DMS153 (cell line): Measurements from ENCODE around the gene MUC5AC.
A peak's percentile ranks its signal among the peaks of the same experiment; 100 is the strongest.
"Not testable (repeated sequence)": the region's sequence is repeated elsewhere in the genome, so short reads cannot be mapped to it uniquely, and the experiment has no call there.

Experiments used
- DNase-seq: peaks from one replicate; lab custom pipeline; 2025; lab: John Stamatoyannopoulos, UW

Gene MUC5AC

DNA sequence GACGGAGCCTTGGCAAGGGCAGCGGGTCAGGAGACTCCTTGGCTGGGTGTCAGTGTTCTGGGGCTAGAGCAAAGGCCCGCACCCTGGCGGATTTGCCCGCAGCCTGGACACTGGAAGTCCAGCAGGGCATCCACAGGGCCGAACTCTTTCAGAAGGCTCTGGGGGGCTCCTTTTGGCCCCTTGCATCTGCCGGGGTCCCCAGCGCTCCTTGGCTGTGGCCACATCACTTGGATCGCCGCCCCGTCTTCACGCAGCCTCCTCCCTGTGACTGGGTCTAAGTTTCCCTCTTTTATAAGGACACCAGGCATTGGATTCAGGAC is 20.0 kb downstream of the MUC5AC start:
- DNase-seq, result no peak

DNA sequence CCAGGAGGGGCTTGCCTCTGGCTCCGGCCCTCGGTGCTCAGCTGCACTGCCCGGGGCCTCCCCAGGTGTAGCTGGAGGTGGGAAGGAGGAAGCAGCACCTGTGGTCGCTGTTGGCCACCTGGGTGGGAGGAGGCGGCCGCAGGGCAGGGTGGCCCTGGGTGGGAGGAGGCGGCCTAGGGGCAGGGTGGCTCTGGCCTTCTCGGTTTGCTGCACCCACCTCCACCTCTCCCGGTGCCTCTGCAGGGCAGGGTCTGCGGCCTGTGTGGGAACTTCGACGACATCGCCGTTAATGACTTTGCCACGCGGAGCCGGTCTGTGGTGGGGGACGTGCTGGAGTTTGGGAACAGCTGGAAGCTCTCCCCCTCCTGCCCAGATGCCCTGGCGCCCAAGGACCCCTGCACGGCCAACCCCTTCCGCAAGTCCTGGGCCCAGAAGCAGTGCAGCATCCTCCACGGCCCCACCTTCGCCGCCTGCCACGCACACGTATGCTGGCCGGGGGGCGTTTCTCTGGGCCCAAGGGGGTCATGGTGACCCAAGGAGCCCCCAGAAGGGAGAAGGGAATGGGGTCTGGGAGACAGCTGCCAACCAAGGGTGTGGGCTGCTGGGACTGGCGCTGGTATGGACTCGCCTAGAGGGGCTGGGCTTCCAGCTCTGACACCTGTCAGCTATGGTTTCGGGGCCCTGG is 20.6 kb downstream of the MUC5AC start:
- DNase-seq, result no peak

DNA sequence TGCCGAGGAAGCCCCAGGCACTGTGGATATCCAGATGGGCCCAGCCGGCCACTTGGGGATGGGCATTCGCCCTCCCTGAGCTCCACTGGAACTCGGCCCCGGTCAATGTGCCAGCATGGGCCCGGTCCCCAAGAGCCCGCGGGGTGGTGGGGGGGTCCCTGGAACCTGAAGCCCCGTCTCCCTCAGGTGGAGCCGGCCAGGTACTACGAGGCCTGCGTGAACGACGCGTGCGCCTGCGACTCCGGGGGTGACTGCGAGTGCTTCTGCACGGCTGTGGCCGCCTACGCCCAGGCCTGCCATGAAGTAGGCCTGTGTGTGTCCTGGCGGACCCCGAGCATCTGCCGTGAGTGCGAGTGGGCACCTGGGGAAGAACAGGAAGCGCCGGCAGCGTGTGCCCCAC is 21.2 kb downstream of the MUC5AC start:
- DNase-seq, result no peak

GRCh38 chr11:1179641-1180040 is 21.9 kb downstream of the MUC5AC start:
- no peak for DNase-seq

GRCh38 chr11:1180171-1180570 is 22.4 kb downstream of the MUC5AC start:
- no peak for DNase-seq

- no peak for DNase-seq
Observed at GRCh38 chr11:1180947-1181391, 23.2 kb downstream of the MUC5AC start.

DNA sequence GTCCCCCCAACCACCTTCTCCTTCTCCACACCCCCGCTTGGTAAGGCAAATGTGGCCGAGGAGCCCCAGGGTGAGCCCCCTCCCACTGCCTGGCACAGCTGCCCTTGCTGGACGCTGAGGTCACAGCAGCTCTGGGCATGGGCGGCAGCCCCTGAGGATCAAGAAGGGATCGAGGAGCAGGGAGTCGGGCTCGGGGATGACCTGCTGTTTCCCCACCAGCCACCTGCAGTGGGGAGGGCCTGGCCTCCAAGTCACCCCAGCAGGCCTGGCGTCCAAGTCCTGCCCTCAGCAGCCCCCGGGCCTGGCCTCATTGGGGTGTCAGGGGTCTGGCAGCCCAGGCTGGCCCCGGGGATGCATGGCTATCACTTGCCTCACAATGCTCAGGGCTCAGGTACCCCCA is 23.7 kb downstream of the MUC5AC start:
- DNase-seq, result no peak

GRCh38 chr11:1181853-1182535 is 24.2 kb downstream of the MUC5AC start:
- DNase-seq, result no peak

DNA sequence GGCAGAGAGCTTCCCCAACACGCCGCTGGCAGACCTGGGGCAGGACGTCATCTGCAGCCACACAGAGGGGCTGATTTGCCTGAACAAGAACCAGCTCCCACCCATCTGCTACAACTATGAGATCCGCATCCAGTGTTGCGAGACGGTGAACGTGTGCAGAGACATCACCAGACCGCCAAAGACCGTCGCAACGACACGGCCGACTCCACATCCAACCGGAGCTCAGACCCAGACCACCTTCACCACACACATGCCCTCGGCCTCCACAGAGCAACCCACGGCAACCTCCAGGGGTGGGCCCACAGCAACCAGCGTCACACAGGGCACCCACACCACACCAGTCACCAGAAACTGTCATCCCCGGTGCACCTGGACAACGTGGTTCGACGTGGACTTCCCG is 26.4 kb downstream of the MUC5AC start:
- not testable (repeated sequence) for DNase-seq

DNA sequence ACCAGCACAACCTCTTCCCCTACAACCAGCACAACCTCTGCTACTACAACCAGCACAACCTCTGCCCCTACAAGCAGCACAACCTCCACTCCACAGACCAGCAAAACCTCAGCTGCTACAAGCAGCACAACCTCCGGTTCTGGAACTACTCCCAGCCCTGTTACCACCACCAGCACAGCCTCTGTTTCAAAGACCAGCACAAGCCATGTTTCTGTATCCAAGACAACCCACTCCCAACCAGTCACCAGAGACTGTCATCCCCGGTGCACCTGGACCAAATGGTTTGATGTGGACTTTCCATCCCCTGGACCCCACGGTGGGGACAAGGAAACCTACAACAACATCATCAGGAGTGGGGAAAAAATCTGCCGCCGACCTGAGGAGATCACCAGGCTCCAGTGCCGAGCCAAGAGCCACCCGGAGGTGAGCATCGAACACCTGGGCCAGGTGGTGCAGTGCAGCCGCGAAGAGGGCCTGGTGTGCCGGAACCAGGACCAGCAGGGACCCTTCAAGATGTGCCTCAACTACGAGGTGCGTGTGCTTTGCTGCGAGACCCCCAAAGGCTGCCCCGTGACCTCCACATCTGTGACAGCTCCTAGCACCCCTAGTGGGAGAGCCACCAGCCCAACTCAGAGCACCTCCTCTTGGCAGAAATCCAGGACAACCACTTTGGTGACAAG is 30.8 kb downstream of the MUC5AC start:
- not testable (repeated sequence) for DNase-seq

- not testable (repeated sequence) for DNase-seq
Observed at GRCh38 chr11:1189816-1190215, 32.1 kb downstream of the MUC5AC start.

- not testable (repeated sequence) for DNase-seq
Observed at GRCh38 chr11:1191786-1192470, 34.2 kb downstream of the MUC5AC start.

GRCh38 chr11:1192741-1193325 is 35.1 kb downstream of the MUC5AC start:
- no peak for DNase-seq

DNA sequence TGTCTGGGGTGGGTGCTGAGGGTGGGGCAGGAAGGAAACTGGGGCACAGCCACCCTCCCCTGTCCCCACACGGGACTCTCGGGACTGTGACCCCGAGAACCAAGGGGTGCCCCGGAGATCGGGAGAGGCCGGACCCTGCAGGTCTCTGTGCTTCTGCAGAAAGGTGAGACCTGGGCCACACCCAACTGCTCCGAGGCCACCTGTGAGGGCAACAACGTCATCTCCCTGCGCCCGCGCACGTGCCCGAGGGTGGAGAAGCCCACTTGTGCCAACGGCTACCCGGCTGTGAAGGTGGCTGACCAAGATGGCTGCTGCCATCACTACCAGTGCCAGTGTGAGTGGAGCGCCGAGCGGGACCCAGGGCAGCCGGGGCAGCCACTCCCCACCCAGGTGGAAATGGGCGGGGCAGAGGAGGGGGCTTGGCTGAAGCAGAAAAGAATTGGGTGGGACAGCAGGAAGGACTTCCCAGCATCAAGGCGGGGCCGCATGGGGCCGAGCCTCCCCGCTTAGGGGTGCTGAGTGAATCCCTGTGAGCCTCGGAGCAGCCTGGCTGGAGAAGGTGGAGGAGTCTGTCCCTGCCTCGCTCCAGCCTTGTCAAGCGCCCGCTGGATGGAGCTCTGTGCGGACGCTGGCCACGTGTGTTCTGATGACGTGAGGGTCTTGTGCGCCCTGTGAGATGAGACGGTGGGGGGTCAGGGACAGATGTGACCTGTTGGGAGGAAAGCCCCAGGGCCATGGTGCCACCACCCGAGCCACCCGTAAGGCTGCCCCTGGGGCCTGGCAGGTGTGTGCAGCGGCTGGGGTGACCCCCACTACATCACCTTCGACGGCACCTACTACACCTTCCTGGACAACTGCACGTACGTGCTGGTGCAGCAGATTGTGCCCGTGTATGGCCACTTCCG is 35.8 kb downstream of the MUC5AC start:
- peak; percentile 42 for DNase-seq

DNA sequence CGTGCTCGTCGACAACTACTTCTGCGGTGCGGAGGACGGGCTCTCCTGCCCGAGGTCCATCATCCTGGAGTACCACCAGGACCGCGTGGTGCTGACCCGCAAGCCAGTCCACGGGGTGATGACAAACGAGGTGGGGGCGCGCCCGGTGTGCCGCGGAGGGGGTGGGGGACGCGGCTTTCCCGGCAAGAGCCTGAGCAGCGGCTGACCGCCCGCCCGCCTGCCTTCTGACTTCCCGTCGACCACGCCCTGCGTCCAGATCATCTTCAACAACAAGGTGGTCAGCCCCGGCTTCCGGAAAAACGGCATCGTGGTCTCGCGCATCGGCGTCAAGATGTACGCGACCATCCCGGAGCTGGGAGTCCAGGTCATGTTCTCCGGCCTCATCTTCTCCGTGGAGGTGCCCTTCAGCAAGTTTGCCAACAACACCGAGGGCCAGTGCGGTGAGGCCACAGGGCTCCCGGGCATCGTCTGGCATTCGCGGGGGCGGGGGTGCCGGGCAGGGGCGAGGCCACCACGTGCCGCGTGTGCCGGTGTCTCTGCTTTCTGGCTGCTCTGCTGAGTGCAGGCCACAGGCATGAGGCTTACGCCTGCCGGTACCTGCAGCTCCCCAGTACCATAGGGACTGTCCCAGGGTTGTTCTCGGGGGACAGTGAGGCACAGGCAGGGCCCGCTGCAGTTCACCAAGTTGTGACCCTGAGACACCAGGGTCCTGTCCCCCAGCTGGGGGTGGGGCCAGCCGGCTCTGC is 36.7 kb downstream of the MUC5AC start:
- DNase-seq, result no peak

DNA sequence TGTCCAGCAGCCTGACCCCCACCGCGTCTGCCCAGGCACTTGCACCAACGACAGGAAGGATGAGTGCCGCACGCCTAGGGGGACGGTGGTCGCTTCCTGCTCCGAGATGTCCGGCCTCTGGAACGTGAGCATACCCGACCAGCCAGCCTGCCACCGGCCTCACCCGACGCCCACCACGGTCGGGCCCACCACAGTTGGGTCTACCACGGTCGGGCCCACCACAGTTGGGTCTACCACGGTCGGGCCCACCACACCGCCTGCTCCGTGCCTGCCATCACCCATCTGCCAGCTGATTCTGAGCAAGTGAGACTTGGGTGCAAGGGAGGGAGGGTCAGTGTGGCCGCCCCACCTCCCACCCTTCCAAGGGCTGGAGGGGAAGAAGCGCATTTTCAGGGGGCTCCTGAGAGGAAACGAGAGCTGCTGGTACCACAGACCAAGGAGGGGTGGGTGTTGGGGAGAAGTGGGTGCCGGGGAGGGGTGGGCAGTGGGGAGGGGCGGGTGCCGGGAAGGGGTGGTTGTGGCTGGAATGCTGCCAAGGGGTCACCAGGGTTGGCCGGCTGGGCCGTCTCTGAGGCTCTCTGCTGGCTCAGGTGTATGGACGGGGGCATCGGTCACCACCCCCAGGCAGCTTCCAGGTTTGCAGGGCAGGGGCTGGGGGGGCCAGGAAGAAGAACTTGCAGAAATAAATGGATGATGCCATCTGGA is 37.4 kb downstream of the MUC5AC start:
- DNase-seq, result no peak

GRCh38 chr11:1195682-1196515 is 38.1 kb downstream of the MUC5AC start:
- no peak for DNase-seq

DNA sequence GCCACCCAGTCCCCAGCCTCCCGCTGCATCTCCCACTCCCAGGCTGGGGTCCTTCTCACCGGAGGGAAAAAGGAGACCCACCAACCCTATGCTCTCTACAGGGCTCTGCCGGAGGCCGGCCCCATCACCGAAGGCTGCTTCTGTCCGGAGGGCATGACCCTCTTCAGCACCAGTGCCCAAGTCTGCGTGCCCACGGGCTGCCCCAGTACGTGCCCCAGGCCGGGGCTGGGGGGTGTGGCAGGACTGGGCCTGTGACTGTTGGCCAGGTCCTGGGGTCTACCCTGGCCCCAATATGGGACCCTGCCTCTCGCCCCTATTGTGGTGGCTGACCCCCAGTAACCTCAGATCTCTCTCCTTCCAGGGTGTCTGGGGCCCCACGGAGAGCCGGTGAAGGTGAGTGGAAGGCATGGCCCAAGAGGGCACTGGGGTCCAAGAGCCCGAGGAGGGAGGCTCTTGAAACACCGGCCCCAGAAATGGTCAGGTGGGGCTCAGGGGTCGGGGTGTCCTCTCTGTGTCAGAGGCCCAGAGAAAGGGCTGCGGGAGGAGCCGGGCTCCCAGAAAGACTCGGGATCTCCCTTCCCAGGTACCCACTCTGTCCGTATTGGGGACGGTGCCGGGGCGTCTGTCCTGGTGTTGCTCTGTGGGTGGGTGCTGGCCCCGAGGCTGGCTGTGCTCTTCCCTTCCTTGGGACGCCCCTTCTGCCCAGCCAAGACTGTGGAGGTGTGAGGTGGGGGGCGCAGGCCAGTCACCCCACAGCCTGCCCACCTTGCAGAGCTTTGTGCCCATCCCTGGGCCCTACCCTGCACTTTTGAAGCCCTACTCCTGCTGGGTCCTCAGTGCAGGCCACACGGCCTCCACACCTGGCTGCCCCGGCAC is 39.0 kb downstream of the MUC5AC start:
- no peak for DNase-seq
